ENCODE data around the gene FAAP24.
"Not testable (repeated sequence)": the region's sequence is repeated elsewhere in the genome, so short reads cannot be mapped to it uniquely, and the experiment has no call there.

The FAAP24 gene, protein sequence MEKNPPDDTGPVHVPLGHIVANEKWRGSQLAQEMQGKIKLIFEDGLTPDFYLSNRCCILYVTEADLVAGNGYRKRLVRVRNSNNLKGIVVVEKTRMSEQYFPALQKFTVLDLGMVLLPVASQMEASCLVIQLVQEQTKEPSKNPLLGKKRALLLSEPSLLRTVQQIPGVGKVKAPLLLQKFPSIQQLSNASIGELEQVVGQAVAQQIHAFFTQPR

DNA sequence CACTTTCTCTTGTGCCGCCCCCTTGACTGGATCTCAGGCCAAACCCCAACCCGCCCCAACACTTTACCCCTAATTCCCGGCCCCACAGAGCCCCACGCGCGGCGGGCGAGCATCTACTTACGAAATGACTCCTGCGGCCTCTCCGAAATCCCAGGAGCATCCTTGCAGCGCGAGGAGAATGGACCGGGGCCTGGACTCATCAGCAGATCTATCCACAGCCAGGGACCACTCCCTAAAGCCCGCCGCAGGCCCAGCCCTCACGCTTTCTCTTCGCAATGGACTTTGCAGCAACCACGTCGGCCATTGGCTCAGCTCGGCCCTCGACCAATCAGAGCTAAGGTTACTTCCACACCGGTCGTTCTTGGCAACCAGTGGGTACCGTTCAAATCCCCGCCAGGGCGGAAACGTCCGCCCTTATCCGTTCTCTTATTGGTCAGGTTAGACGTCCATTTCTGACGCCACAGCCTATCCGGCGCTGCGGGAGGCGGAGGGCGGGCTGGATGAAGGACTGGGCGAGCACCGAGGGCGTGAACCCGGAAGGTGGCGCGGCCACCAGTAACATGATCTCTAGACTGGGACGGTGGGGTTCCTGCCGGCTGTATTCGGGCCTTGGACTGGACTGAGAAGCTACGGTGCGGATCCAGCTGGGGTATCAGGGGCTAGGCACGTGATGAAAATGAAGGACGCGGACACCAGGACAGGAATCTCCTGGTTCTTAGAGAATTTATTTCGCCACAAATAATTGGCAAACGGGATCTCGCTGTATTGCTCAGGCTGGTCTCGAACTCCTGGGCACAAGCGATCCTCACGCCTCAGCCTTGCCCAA is at the start of gene FAAP24, which contains the start of gene CEP89:
Gene FAAP24, plus strand, starts transcription at position 528 of the 826 bp plus-strand sequence. CDS start 955 bp downstream, outside the sequence.
Gene CEP89, minus strand, starts transcription at position 244 of the 826 bp plus-strand sequence. Its CDS starts 84 bp downstream, at position 160.
- Mint-ChIP-seq H3K36me3 (peaks cover 4% of the 10 kb centered on the region), H3K4me1 (peaks cover 21% of the 10 kb centered on the region), H3K9me3 (no peaks in the 10 kb centered on the region), H3K4me3 (peak within 1 kb of the TSS; percentile 99), H3K27ac (peak within 1 kb of the TSS; percentile 97), H3K27me3 (no peaks in the 10 kb centered on the region)

DNA sequence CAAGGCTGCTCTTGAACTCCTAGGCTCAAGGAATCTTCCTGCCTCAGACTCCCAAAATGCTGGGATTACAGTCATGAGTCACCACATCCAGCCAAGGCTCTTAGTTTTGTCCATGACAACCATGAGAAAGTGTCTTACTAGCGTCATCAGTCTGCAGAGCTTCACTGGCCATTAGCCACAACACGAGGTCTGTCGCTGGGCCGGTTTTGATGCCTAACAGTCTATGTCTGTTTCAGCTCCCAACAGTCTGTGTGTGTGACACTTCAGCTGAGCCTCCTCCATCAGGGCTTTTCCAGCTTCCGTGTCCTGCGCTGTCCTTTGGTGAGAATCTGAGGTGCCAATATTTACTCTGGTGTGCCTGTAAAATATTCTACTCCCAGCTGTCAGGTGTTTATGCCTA is 47.8 kb upstream of the FAAP24 start:
- H3K4me1 Mint-ChIP-seq = no peaks in the 10 kb centered on the region
- H3K27me3 Mint-ChIP-seq = no peaks in the 10 kb centered on the region
- peaks cover 10% of the 10 kb centered on the region for H3K9me3 Mint-ChIP-seq
- H3K4me3 Mint-ChIP-seq = no peak overlapping the region
- H3K27ac Mint-ChIP-seq = no peak overlapping the region
- H3K36me3 Mint-ChIP-seq = peaks cover 18% of the 10 kb centered on the region

DNA sequence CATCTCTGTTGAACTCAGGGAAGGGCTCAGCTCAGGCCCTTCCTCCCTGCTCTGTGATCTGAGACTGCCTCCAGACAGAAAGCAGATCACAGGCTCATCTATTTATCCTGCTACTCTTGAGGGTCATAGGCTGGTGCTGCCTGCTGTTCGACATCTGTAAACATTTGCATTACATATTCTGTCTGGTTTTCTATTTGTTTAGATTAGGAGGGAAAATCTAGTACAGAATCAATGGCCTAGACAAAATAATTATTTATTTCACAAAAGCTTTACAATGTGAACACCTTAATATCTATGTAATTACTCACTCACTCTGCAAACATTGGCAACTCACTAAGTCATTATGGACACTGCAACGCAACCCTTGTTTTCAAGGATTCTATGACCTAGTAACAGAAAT is 43.2 kb upstream of the FAAP24 start:
- H3K36me3 Mint-ChIP-seq = peaks cover 32% of the 10 kb centered on the region
- no peaks in the 10 kb centered on the region for H3K4me1 Mint-ChIP-seq
- no peaks in the 10 kb centered on the region for H3K27me3 Mint-ChIP-seq
- no peak overlapping the region for H3K27ac Mint-ChIP-seq
- H3K9me3 Mint-ChIP-seq = peaks cover 10% of the 10 kb centered on the region
- H3K4me3 Mint-ChIP-seq = no peak overlapping the region

DNA sequence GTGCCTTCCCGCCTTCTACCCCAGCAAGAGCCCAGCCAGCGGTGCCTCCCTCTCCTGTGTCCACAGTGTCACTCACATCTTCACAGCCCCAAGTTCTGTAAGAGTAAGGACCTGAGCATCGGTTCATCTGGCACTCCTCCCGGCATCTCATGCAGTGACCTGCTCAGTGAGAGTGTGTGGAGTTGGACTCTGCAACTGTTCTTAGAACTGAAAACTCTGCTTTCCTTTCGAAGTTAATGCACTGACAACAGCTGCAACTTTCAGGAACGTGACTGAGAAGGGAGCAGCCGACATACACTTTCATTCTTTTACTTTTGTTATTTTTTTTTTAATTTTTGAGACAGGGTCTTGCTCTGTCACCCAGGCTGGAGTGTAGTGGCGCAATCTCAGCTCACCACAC is 41.5 kb upstream of the FAAP24 start:
- H3K27me3 Mint-ChIP-seq = no peaks in the 10 kb centered on the region
- H3K27ac Mint-ChIP-seq = no peak overlapping the region
- H3K36me3 Mint-ChIP-seq = peaks cover 36% of the 10 kb centered on the region
- peaks cover 10% of the 10 kb centered on the region for H3K9me3 Mint-ChIP-seq
- no peaks in the 10 kb centered on the region for H3K4me1 Mint-ChIP-seq
- no peak overlapping the region for H3K4me3 Mint-ChIP-seq

DNA sequence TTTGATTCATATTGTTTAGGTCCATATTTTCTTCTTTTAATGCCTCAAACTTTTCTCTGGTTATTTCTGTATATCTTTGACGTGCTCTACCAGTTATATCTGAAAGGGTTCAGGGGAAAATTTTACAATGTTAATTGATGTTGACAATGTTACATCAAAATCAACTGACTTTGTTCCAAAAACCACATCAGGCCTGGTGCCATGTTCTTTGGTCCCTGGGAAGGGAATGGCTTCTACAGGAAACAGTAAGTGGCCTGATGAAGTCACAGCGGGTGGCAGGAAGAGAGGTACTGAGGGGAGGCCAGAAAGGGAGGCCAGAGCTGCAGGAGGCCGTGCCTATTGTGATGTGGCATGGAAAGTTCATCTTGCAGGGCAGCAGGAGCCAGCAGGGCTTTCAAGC is 38.5 kb upstream of the FAAP24 start:
- no peak overlapping the region for H3K4me3 Mint-ChIP-seq
- H3K27me3 Mint-ChIP-seq = no peaks in the 10 kb centered on the region
- no peaks in the 10 kb centered on the region for H3K4me1 Mint-ChIP-seq
- H3K9me3 Mint-ChIP-seq = peaks cover 5% of the 10 kb centered on the region
- H3K27ac Mint-ChIP-seq = no peak overlapping the region
- peaks cover 33% of the 10 kb centered on the region for H3K36me3 Mint-ChIP-seq

DNA sequence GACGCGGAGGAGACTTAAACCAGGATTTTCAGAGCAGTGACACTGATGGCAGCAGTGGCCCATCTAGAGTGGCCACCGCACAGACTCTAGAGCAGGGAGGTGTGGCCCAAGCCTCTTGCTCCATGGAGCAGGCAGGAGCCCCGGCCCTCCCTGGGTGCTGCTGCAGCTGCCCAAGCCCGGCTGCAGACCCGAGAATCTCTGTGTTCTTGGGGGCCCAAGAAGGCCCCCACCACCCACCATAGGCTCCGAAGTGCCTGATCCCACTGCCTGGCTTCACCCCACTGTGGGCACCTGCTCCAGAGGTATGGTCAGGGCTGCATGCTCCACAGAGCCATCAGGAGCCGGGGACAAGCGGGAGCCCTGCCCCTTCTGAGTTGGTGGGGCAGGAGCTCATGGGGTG is 36.4 kb upstream of the FAAP24 start:
- Mint-ChIP-seq H3K27me3 (no peaks in the 10 kb centered on the region), H3K9me3 (no peaks in the 10 kb centered on the region), H3K27ac (no peak overlapping the region), H3K4me1 (no peaks in the 10 kb centered on the region), H3K4me3 (no peak overlapping the region), H3K36me3 (peaks cover 22% of the 10 kb centered on the region)

DNA sequence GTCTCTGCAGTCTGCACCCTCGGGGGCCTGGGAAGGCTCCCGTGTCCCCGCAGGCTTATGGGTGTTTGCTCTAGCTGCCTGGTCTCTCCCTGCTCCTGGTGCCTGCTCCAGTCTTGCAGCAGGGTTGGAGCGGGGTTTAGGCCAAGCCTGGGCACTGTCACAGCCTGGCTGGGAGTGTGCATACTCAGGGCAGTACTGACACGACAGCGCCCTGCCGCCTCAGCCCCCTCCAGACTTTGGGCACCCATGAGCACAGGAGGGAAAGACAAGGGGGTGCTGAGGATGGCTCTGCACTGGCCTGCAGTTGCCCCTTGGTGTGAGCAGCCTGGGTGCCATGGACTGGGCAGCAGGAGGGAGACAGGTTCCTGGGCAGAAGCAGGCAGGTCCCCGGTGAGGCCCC is 36.0 kb upstream of the FAAP24 start:
- Mint-ChIP-seq H3K4me3 (no peak overlapping the region), H3K36me3 (peaks cover 18% of the 10 kb centered on the region), H3K27ac (no peak overlapping the region), H3K9me3 (no peaks in the 10 kb centered on the region), H3K27me3 (no peaks in the 10 kb centered on the region), H3K4me1 (no peaks in the 10 kb centered on the region)

DNA sequence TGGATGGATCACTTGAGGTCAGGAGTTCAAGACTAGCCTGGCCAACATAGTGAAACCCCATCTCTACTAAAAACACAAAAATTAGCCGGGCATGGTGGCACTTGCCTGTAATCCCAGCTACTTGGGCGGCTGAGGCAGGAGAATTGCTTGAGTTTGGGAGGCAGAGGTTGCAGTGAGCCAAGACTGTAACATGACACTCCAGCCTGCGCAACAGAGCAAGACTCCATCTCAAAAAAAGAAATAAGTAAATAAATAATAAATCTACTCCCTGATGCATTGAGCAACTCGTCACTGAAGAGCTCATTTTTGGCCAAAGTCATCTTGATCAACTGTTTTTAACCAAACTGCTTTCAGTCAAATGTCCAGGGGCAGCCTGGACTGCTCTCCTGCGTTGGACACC is 30.8 kb upstream of the FAAP24 start:
- peaks cover 23% of the 10 kb centered on the region for H3K36me3 Mint-ChIP-seq
- not testable (repeated sequence) for H3K27ac Mint-ChIP-seq, H3K27me3 Mint-ChIP-seq, H3K9me3 Mint-ChIP-seq, H3K4me3 Mint-ChIP-seq, H3K4me1 Mint-ChIP-seq

DNA sequence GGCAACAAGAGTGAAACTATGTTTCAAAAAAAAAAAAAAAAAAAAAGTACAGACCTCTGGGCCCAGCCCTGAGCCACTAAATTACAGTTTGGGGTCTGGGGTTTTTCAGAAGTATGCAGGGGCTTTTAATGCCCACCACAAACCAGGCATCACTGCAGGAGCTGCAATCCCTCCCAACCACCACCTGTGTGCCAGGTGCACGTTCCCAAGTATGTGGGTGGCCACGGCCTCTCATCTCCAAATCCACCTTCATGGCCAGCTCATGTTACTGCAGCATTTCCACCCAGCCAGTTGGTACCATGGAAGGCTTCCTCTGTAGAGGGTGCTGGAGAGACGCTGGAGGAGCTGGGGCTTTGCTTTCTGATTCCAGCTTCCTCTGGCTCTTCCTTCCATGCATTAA is 26.8 kb upstream of the FAAP24 start:
- no peaks in the 10 kb centered on the region for H3K9me3 Mint-ChIP-seq
- peaks cover 35% of the 10 kb centered on the region for H3K36me3 Mint-ChIP-seq
- H3K4me3 Mint-ChIP-seq = no peak overlapping the region
- no peak overlapping the region for H3K27ac Mint-ChIP-seq
- no peaks in the 10 kb centered on the region for H3K27me3 Mint-ChIP-seq
- no peaks in the 10 kb centered on the region for H3K4me1 Mint-ChIP-seq

DNA sequence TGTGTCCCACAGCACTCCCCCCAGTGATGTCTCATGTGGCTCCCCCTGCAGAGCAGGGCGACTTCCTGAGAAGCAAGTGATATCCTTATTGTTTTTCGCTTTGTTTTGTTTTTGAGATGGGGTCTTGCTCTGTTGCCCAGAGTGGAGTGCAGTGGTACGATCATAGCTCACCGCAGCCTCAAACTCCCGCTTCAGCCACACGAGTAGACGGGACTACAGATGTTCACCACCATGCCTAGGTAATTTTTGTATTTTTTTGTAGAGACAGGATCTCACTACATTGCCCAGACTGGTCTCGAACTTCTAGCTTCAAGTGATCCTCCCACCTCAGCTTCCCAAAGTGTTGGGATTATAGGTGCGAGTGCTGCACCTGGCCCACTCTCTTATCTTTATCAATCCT is 5.3 kb upstream of the FAAP24 start:
- Mint-ChIP-seq H3K4me1 (peaks cover 12% of the 10 kb centered on the region), H3K36me3 (peaks cover 13% of the 10 kb centered on the region), H3K9me3 (no peaks in the 10 kb centered on the region), H3K4me3 (no peak overlapping the region), H3K27ac (no peak overlapping the region), H3K27me3 (no peaks in the 10 kb centered on the region)

DNA sequence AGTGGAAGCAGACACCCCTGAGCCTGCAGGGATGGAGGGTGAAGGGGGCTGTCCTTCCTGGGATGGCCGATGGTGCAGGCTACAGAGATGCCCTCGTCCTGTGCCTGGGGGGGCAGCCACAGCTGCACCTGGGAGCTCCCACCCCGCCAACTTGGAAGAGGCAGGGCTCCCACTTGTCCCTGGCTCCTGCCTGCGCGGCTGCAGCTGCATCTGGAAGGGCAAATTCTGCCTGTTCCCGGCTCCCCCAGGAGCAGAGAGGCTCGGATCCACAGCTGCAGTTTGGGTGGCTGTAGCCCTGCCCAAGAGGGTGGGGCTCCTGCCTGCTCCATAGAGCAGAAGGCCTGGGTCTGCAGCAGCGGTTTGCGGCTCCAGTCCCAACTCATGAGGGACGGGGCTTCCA is 2.5 kb upstream of the FAAP24 start:
- Mint-ChIP-seq H3K27ac (no peak overlapping the region), H3K27me3 (no peaks in the 10 kb centered on the region), H3K4me3 (no peak overlapping the region), H3K4me1 (peaks cover 18% of the 10 kb centered on the region), H3K36me3 (peaks cover 5% of the 10 kb centered on the region), H3K9me3 (no peaks in the 10 kb centered on the region)

DNA sequence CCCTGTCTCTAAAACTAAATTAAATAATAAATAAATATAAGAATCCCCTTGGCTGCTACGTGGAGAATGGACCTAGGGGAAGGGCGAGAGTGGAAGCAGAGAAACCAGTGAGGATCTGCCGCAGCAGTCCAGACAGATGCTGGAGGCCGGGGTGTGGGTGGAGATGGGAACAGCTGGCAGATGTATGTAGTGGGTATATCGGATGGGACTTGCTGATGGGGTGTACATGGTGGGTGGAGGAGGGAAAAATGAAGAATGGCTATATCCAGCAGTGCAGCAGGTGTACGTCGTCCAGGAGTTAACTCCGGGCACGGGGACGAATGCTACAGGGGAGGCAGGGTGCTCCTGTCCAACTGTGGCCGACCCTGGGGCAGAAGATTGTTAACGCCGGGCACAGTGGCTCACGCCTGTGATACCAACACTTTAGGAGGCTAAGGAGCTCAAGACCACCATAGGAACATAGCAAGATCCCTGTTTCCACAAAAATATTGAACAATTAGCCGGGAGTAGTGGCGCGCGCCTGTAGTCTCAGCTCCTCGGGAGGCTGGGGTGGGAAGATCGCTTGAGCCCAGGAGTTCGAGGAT is 938 bp upstream of the FAAP24 start:
- H3K27ac Mint-ChIP-seq = no peak overlapping the region
- H3K4me3 Mint-ChIP-seq = peak overlapping the region; percentile 99
- H3K36me3 Mint-ChIP-seq = peaks cover 4% of the 10 kb centered on the region
- H3K27me3 Mint-ChIP-seq = no peaks in the 10 kb centered on the region
- peaks cover 20% of the 10 kb centered on the region for H3K4me1 Mint-ChIP-seq
- no peaks in the 10 kb centered on the region for H3K9me3 Mint-ChIP-seq

DNA sequence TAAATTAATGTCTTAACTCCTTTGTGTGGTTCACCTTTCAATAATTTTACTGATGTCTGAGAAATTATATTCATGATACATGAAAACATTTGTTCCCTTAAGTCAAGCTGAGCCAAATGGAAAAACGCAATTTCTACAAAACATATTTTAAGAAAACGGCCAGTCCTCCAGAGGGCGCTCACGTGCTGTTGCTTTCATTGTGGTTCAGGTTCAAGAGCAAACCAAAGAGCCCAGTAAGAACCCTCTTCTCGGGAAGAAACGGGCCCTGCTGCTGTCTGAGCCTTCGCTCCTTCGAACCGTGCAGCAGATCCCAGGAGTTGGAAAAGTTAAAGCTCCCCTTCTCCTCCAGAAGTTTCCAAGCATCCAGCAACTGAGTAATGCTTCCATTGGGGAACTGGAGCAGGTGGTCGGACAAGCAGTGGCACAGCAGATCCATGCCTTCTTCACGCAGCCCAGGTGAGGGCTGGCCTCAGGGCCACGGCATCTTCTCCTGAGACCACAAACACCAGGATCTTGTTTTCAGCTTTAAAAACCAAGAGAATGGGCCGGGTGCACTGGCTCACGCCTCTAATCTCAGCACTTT is 4.3 kb downstream of the FAAP24 start:
- no peaks in the 10 kb centered on the region for H3K9me3 Mint-ChIP-seq
- H3K4me1 Mint-ChIP-seq = peaks cover 12% of the 10 kb centered on the region
- H3K4me3 Mint-ChIP-seq = no peak overlapping the region
- peaks cover 3% of the 10 kb centered on the region for H3K36me3 Mint-ChIP-seq
- H3K27ac Mint-ChIP-seq = no peak overlapping the region
- no peaks in the 10 kb centered on the region for H3K27me3 Mint-ChIP-seq

DNA sequence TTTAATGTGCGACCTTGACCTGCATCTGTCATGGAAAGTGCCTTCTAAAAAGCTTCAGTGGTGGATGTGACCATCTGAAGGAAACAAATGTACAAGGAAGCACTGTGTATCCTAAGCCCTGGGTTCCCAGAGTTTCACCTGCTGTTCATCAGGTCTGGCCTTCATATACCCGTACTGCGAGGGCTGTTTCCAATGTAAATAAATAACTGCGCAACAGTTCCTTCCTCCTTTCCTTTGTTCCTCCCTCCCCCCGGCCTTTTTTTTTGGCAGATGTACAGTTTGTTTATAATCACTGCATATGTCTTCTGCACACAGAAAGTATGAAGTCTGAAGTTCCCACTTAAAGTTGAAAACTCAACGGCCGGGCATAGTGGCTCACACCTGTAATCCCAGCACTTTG is 5.2 kb downstream of the FAAP24 start:
- peaks cover 4% of the 10 kb centered on the region for H3K4me1 Mint-ChIP-seq
- H3K36me3 Mint-ChIP-seq = no peaks in the 10 kb centered on the region
- H3K9me3 Mint-ChIP-seq = no peaks in the 10 kb centered on the region
- H3K27ac Mint-ChIP-seq = no peak overlapping the region
- no peak overlapping the region for H3K4me3 Mint-ChIP-seq
- no peaks in the 10 kb centered on the region for H3K27me3 Mint-ChIP-seq

DNA sequence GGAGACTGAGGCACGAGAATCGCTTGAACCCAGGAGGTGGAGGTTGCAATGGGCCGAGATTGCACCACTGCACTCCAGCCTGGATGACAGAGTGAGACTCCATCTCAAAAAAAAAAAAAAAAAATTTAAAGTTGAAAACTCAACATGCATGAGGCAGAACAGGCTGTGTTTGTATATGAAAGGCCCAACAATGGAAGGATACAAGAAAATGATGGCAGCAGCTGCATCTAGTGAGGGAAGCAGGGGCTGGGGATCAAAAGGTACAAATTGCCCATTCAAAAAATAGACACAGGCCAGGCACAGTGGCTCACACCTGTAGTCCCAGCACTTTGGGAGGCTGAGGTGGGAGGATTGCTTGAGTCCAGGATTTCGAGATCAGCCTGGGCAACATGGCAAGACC is 5.8 kb downstream of the FAAP24 start:
- H3K4me1 Mint-ChIP-seq, H3K9me3 Mint-ChIP-seq, H3K4me3 Mint-ChIP-seq, H3K36me3 Mint-ChIP-seq, H3K27ac Mint-ChIP-seq, H3K27me3 Mint-ChIP-seq: not testable (repeated sequence)

DNA sequence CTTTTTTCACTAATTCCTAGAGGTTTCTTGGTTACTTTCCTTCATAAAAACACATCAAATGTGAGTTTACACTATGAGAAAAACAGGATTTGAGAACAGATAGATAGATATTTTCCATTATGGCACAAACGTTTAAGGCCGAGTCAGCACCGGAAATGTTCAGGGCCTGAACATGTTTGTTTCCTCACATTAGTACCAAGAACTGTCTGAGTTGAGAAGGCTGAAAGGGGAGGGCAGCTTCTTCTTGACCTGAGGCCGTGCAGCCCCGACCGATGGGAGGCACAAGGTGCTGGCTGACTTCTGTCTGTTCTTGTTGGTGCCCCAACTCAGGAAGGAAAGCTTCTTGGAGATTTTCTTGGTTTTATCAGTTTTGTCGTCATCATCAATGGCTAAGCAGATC is 7.8 kb downstream of the FAAP24 start:
- H3K9me3 Mint-ChIP-seq, H3K4me3 Mint-ChIP-seq: not testable (repeated sequence)

More for the DNA sequence above, 7.8 kb downstream of the FAAP24 start:
- H3K27me3 Mint-ChIP-seq, H3K27ac Mint-ChIP-seq, H3K36me3 Mint-ChIP-seq, H3K4me1 Mint-ChIP-seq: not testable (repeated sequence)
